GM23338 (cell line): ENCODE data around the gene HECTD2.

Experiments used
- CREB1 ChIP-seq: fragments of 250-450 bp; sonication (Bioruptor Pico); IDR thresholded peaks from 2 replicates; pipeline ENCODE4 v1.5.0; 2020; ENCODE audit warnings: low read depth, mild to moderate bottlenecking, moderate library complexity
- EZH2 ChIP-seq: fragments of 200-600 bp; sonication (generic); IDR thresholded peaks from one replicate; pipeline ENCODE4 v1.8.0; 2017; ENCODE audit warnings: antibody characterized with exemption, mild to moderate bottlenecking, low read depth; ENCODE audit not compliant: unreplicated experiment
- EZH2phosphoT487 ChIP-seq: fragments of 200-600 bp; sonication (generic); IDR thresholded peaks from one replicate; pipeline ENCODE4 v1.8.1; 2018; ENCODE audit warnings: antibody characterized with exemption; ENCODE audit not compliant: unreplicated experiment
- JUNB ChIP-seq: IDR thresholded peaks from one replicate; pipeline ENCODE4 v1.6.1; 2016; ENCODE audit warnings: antibody characterized with exemption; ENCODE audit not compliant: unreplicated experiment
- NANOG ChIP-seq: IDR thresholded peaks from 2 replicates; pipeline ENCODE4 v1.6.1; 2016; ENCODE audit warnings: antibody characterized with exemption, borderline replicate concordance
- POLR2AphosphoS5 ChIP-seq: IDR thresholded peaks from 2 replicates; pipeline ENCODE4 v1.6.1; 2016; ENCODE audit warnings: antibody characterized with exemption, low read depth
- REST ChIP-seq: IDR thresholded peaks from one replicate; pipeline ENCODE4 v1.6.1; 2018; ENCODE audit warnings: antibody characterized with exemption; ENCODE audit not compliant: unreplicated experiment
- ZNF114 ChIP-seq: fragments of 250-450 bp; sonication (Bioruptor Pico); IDR thresholded peaks from 2 replicates; pipeline ENCODE4 v1.5.0; 2020; ENCODE audit warnings: mild to moderate bottlenecking, moderate library complexity
- ZNF331 ChIP-seq: fragments of 250-450 bp; sonication (Bioruptor Pico); IDR thresholded peaks from 2 replicates; pipeline ENCODE4 v1.5.0; 2020; ENCODE audit warnings: low read depth, mild to moderate bottlenecking, moderate library complexity
- TF ChIP-seq, protein P1 (sequence below), 2 experiments: fragments of 200-600 bp in 1 of 2; sonication (generic) in 1 of 2; conservative IDR thresholded peaks; 2 replicates each; pipeline versions ENCODE4 v1.5.1 to v1.6.1; 2016 to 2017; ENCODE audit warnings: antibody characterized with exemption in 2 of 2, low read depth in 2 of 2, mild to moderate bottlenecking in 2 of 2, moderate library complexity in 1 of 2
- TF ChIP-seq, protein P2 (sequence below): IDR thresholded peaks from 2 replicates; pipeline ENCODE4 v1.6.1; 2016; ENCODE audit warnings: antibody characterized with exemption
- TF ChIP-seq, protein P3 (sequence below): fragments of 250-450 bp; sonication (Bioruptor Pico); IDR thresholded peaks from 2 replicates; pipeline ENCODE4 v1.5.0; 2020; ENCODE audit warnings: mild to moderate bottlenecking, moderate library complexity

DNA sequence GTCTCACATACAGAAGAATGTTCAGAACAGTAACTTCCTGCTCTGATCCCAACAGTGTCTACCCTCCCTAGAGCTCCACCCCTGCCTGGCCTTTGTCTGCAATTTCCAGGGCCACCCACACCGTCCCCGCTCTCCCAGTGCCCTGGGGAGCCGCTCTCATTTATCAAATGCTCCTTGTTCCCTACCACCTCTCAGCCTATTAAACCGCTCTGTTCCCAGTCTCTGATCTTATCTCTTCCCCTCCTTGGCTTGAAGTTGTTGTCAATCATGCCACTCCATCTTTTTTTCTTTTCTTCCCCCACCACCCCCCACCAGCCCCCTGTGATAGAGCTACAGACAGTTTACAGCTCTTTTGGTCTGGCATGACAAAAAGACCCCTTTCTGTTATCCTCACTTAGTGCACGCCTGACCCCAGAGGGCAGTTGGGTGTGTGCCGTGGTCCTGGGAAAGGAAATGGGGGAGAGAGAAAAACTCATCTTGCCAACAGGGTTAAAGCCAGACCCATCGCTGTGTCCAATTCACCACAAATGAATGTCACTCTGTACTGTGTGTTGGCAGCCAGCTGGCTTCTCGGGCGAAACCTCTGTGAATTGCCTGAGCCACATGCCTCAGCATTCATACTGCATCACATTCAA lies 28.8 kb upstream of the HECTD2 start:
- TF ChIP-seq EZH2 (no peak), ZNF331 (no peak), CREB1 (CRISPR knock-in tag) (no peak), REST (no peak), JUNB (no peak), EZH2phosphoT487 (no peak), POLR2AphosphoS5 (no peak), ZNF114 (CRISPR knock-in tag) (no peak), NANOG (no peak)
- TF ChIP-seq, protein P1, sequence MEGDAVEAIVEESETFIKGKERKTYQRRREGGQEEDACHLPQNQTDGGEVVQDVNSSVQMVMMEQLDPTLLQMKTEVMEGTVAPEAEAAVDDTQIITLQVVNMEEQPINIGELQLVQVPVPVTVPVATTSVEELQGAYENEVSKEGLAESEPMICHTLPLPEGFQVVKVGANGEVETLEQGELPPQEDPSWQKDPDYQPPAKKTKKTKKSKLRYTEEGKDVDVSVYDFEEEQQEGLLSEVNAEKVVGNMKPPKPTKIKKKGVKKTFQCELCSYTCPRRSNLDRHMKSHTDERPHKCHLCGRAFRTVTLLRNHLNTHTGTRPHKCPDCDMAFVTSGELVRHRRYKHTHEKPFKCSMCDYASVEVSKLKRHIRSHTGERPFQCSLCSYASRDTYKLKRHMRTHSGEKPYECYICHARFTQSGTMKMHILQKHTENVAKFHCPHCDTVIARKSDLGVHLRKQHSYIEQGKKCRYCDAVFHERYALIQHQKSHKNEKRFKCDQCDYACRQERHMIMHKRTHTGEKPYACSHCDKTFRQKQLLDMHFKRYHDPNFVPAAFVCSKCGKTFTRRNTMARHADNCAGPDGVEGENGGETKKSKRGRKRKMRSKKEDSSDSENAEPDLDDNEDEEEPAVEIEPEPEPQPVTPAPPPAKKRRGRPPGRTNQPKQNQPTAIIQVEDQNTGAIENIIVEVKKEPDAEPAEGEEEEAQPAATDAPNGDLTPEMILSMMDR (conservative IDR thresholded peaks at IDR 0.05; ENCODE audit: low read depth in 2 of 2), result no peak
- TF ChIP-seq, protein P2, sequence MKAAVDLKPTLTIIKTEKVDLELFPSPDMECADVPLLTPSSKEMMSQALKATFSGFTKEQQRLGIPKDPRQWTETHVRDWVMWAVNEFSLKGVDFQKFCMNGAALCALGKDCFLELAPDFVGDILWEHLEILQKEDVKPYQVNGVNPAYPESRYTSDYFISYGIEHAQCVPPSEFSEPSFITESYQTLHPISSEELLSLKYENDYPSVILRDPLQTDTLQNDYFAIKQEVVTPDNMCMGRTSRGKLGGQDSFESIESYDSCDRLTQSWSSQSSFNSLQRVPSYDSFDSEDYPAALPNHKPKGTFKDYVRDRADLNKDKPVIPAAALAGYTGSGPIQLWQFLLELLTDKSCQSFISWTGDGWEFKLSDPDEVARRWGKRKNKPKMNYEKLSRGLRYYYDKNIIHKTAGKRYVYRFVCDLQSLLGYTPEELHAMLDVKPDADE, result no peak
- TF ChIP-seq, protein P3, sequence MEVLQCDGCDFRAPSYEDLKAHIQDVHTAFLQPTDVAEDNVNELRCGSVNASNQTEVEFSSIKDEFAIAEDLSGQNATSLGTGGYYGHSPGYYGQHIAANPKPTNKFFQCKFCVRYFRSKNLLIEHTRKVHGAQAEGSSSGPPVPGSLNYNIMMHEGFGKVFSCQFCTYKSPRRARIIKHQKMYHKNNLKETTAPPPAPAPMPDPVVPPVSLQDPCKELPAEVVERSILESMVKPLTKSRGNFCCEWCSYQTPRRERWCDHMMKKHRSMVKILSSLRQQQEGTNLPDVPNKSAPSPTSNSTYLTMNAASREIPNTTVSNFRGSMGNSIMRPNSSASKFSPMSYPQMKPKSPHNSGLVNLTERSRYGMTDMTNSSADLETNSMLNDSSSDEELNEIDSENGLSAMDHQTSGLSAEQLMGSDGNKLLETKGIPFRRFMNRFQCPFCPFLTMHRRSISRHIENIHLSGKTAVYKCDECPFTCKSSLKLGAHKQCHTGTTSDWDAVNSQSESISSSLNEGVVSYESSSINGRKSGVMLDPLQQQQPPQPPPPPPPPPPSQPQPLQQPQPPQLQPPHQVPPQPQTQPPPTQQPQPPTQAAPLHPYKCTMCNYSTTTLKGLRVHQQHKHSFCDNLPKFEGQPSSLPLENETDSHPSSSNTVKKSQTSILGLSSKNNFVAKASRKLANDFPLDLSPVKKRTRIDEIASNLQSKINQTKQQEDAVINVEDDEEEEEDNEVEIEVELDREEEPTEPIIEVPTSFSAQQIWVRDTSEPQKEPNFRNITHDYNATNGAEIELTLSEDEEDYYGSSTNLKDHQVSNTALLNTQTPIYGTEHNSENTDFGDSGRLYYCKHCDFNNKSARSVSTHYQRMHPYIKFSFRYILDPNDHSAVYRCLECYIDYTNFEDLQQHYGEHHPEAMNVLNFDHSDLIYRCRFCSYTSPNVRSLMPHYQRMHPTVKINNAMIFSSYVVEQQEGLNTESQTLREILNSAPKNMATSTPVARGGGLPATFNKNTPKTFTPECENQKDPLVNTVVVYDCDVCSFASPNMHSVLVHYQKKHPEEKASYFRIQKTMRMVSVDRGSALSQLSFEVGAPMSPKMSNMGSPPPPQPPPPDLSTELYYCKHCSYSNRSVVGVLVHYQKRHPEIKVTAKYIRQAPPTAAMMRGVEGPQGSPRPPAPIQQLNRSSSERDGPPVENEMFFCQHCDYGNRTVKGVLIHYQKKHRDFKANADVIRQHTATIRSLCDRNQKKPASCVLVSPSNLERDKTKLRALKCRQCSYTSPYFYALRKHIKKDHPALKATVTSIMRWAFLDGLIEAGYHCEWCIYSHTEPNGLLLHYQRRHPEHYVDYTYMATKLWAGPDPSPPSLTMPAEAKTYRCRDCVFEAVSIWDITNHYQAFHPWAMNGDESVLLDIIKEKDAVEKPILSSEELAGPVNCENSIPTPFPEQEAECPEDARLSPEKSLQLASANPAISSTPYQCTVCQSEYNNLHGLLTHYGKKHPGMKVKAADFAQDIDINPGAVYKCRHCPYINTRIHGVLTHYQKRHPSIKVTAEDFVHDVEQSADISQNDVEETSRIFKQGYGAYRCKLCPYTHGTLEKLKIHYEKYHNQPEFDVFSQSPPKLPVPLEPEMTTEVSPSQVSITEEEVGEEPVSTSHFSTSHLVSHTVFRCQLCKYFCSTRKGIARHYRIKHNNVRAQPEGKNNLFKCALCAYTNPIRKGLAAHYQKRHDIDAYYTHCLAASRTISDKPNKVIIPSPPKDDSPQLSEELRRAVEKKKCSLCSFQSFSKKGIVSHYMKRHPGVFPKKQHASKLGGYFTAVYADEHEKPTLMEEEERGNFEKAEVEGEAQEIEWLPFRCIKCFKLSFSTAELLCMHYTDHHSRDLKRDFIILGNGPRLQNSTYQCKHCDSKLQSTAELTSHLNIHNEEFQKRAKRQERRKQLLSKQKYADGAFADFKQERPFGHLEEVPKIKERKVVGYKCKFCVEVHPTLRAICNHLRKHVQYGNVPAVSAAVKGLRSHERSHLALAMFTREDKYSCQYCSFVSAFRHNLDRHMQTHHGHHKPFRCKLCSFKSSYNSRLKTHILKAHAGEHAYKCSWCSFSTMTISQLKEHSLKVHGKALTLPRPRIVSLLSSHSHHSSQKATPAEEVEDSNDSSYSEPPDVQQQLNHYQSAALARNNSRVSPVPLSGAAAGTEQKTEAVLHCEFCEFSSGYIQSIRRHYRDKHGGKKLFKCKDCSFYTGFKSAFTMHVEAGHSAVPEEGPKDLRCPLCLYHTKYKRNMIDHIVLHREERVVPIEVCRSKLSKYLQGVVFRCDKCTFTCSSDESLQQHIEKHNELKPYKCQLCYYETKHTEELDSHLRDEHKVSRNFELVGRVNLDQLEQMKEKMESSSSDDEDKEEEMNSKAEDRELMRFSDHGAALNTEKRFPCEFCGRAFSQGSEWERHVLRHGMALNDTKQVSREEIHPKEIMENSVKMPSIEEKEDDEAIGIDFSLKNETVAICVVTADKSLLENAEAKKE (CRISPR knock-in tag), result no peak
